Neural crest cell (in vitro differentiated cells): Measurements from ENCODE around the gene WNK2. TPM values are rescaled to one million over a fixed set of nuclear protein-coding genes. Genes with fewer than 3 reads are reported as not detected.

Experiments used
- DNase-seq: peaks from one replicate; pipeline ENCODE4 v3.0.0; 2021; ENCODE audit warnings: low read depth, mixed read lengths, low spot score
- H3K27ac Mint-ChIP-seq: one replicate; pipeline ENCODE4 v1.8.0; 2021; ENCODE audit warnings: mild to moderate bottlenecking, mixed read lengths; ENCODE audit not compliant: unreplicated experiment
- H3K27me3 Mint-ChIP-seq: 2 replicates; pipeline ENCODE4 v1.8.0; 2021; ENCODE audit warnings: low read depth, mild to moderate bottlenecking, mixed read lengths
- H3K36me3 Mint-ChIP-seq: 2 replicates; pipeline ENCODE4 v1.8.0; 2021; ENCODE audit warnings: low read depth, mild to moderate bottlenecking, mixed read lengths
- H3K4me1 Mint-ChIP-seq: 2 replicates; pipeline ENCODE4 v1.8.0; 2021; ENCODE audit warnings: mixed read lengths
- H3K4me3 Mint-ChIP-seq: one replicate; pipeline ENCODE4 v1.8.0; 2021; ENCODE audit warnings: mild to moderate bottlenecking, mixed read lengths
- H3K9me3 Mint-ChIP-seq: 2 replicates; pipeline ENCODE4 v1.8.0; 2021; ENCODE audit warnings: mixed read lengths
- CTCF ChIP-seq: fragments of 200-600 bp; sonication (generic); conservative IDR thresholded peaks from 2 replicates; pipeline ENCODE4 v1.5.0; 2021; ENCODE audit warnings: antibody characterized with exemption, mild to moderate bottlenecking
- total RNA-seq: library from RNA; stranded (reverse); gene quantifications from 2 replicates; pipeline ENCODE4 v1.2.1, GENCODE V29; 2021

WNK2 gene
- total RNA-seq, 1 donor from 2014 or later = 27.8 TPM

GRCh38 chr9:93206576-93207155 is 22.7 kb downstream of the WNK2 start:
- Mint-ChIP-seq H3K4me3 (no peak overlapping the region), H3K27ac (no peak overlapping the region), H3K4me1 (peaks cover 60% of the 10 kb centered on the region), H3K36me3 (no peaks in the 10 kb centered on the region), H3K27me3 (no peaks in the 10 kb centered on the region), H3K9me3 (peaks cover 3% of the 10 kb centered on the region)
- no peak for DNase-seq
- no peak for TF ChIP-seq CTCF

- Mint-ChIP-seq H3K9me3 (peaks cover 3% of the 10 kb centered on the region), H3K36me3 (no peaks in the 10 kb centered on the region), H3K4me1 (peaks cover 53% of the 10 kb centered on the region), H3K4me3 (peak overlapping the region; percentile 27), H3K27ac (peak overlapping the region; percentile 21), H3K27me3 (no peaks in the 10 kb centered on the region)
- no peak for DNase-seq
- TF ChIP-seq CTCF = no peak
Observed at GRCh38 chr9:93207326-93207814, 23.4 kb downstream of the WNK2 start.

- H3K27ac Mint-ChIP-seq = peak overlapping the region; percentile 59
Observed at GRCh38 chr9:93207860-93208734, 24.2 kb downstream of the WNK2 start.

GRCh38 chr9:93209097-93209496 is 25.2 kb downstream of the WNK2 start:
- H3K27ac Mint-ChIP-seq = no peak overlapping the region
- H3K4me1 Mint-ChIP-seq = peaks cover 39% of the 10 kb centered on the region
- peaks cover 4% of the 10 kb centered on the region for H3K27me3 Mint-ChIP-seq
- TF ChIP-seq CTCF = no peak
- no peak for DNase-seq
- no peak overlapping the region for H3K4me3 Mint-ChIP-seq
- H3K9me3 Mint-ChIP-seq = peaks cover 3% of the 10 kb centered on the region
- no peaks in the 10 kb centered on the region for H3K36me3 Mint-ChIP-seq

More at GRCh38 chr9:93207860-93208734, 24.2 kb downstream of the WNK2 start:
- Mint-ChIP-seq H3K27me3 (peaks cover 4% of the 10 kb centered on the region), H3K36me3 (no peaks in the 10 kb centered on the region), H3K4me3 (peak overlapping the region; percentile 27), H3K9me3 (peaks cover 3% of the 10 kb centered on the region), H3K4me1 (peaks cover 49% of the 10 kb centered on the region)
- TF ChIP-seq CTCF = no peak
- no peak for DNase-seq

- H3K36me3 Mint-ChIP-seq = no peaks in the 10 kb centered on the region
- H3K4me3 Mint-ChIP-seq = no peak overlapping the region
- H3K4me1 Mint-ChIP-seq = peaks cover 36% of the 10 kb centered on the region
- H3K27ac Mint-ChIP-seq = no peak overlapping the region
- peaks cover 3% of the 10 kb centered on the region for H3K9me3 Mint-ChIP-seq
- TF ChIP-seq CTCF = no peak
- peaks cover 4% of the 10 kb centered on the region for H3K27me3 Mint-ChIP-seq
- no peak for DNase-seq
Observed at GRCh38 chr9:93209576-93210323, 25.8 kb downstream of the WNK2 start.
